Nucleus accumbens (tissue), 56 donors: ENCODE data around the gene CRMP1.
"Not testable (repeated sequence)": the region's sequence is repeated elsewhere in the genome, so short reads cannot be mapped to it uniquely, and the experiment has no call there.

Experiments
- DNase-seq, 56 donors: peaks; one replicate each; lab custom pipeline; 2025; lab: John Stamatoyannopoulos, UW

Gene CRMP1

GRCh38 chr4:5826437-5827107 lies 66.3 kb downstream of the CRMP1 start:
- no peak for DNase-seq

- no peak for DNase-seq
Observed at GRCh38 chr4:5825321-5826041, 67.4 kb downstream of the CRMP1 start.

GRCh38 chr4:5824635-5825034 lies 68.3 kb downstream of the CRMP1 start:
- no peak for DNase-seq

- DNase-seq: no peak
Observed at GRCh38 chr4:5824227-5824626, 68.7 kb downstream of the CRMP1 start.

- no peak for DNase-seq
Observed at GRCh38 chr4:5823542-5824211, 69.2 kb downstream of the CRMP1 start.

GRCh38 chr4:5822619-5823018 lies 70.3 kb downstream of the CRMP1 start:
- DNase-seq: no peak

- no peak for DNase-seq
Observed at GRCh38 chr4:5821665-5822358, 71.1 kb downstream of the CRMP1 start.

- DNase-seq: no peak
Observed at GRCh38 chr4:5816851-5817375, 76.0 kb downstream of the CRMP1 start.

- DNase-seq: no peak
Observed at GRCh38 chr4:5816101-5816500, 76.8 kb downstream of the CRMP1 start.

GRCh38 chr4:5815641-5816040 lies 77.2 kb downstream of the CRMP1 start:
- DNase-seq: no peak

GRCh38 chr4:5814421-5814820 lies 78.5 kb downstream of the CRMP1 start:
- DNase-seq: no peak

GRCh38 chr4:5813882-5814255 lies 79.0 kb downstream of the CRMP1 start:
- DNase-seq: no peak

GRCh38 chr4:5812506-5813229 lies 80.2 kb downstream of the CRMP1 start:
- DNase-seq: peak in 8 of 56 donors; percentile 4 to 29 (median 13)

GRCh38 chr4:5812057-5812456 lies 80.8 kb downstream of the CRMP1 start:
- not testable (repeated sequence) for DNase-seq

GRCh38 chr4:5810770-5811430 lies 82.0 kb downstream of the CRMP1 start:
- DNase-seq: no peak

GRCh38 chr4:5810151-5810550 lies 82.7 kb downstream of the CRMP1 start:
- DNase-seq: no peak

GRCh38 chr4:5809216-5809776 lies 83.6 kb downstream of the CRMP1 start:
- DNase-seq: peak in 8 of 56 donors; percentile 2 to 59 (median 14)

- DNase-seq: no peak
Observed at GRCh38 chr4:5808081-5808741, 84.7 kb downstream of the CRMP1 start.

GRCh38 chr4:5805270-5805669 lies 87.6 kb downstream of the CRMP1 start:
- no peak for DNase-seq
